Activated T-helper 9 cell treated with anti-CD3 and anti-CD28 coated beads, Interleukin-2, amount 50 U/mL, for 16 hours (primary cell): ENCODE measurements around the gene EP400.

ENCODE experiments used
- DNase-seq: peaks from one replicate; pipeline ENCODE4 v3.0.0-alpha.2; 2020; ENCODE audit warnings: low read depth

Gene EP400

GRCh38 chr12:132121283-132121682 is 171.5 kb downstream of the EP400 start:
- DNase-seq = no peak

GRCh38 chr12:132123970-132124765 is 174.4 kb downstream of the EP400 start:
- no peak for DNase-seq

DNA sequence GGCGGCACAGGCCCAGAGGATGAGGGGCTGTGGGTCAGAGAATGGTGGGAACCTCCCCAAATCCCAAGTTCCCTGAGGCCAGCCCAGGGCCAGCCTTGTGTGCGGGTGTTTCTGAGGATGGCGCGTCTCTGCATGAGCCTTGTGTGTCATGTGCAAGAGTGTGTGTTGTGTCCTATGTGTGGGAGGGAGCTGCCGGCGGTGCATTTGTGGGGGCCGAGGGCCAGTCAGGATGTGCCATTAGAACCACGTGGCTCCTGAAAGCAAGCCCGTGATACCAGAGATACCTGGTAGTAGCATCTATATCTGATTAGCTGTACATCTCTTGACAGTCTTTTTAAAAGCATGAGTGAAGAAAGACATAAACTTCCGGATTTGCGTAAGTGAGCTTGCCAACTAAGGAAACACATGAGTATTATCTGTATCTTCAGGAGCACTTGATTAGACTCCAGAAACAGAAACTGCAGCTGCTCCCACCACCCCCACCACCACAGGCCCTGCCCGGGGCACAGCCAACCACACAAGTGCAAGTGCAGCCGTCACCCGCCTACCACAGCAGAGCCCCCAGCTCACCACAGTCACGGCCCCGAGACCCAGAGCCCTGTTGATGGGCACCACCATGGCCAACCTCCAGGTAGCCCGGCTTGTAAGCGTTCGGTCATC is 175.2 kb downstream of the EP400 start:
- DNase-seq = no peak

- DNase-seq = no peak
Observed at GRCh38 chr12:132125736-132126135, 176.0 kb downstream of the EP400 start.

- no peak for DNase-seq
Observed at GRCh38 chr12:132127041-132127440, 177.3 kb downstream of the EP400 start.

- DNase-seq = no peak
Observed at GRCh38 chr12:132129007-132129406, 179.3 kb downstream of the EP400 start.

GRCh38 chr12:132130690-132131089 is 180.9 kb downstream of the EP400 start:
- DNase-seq = no peak
